Endodermal cell (in vitro differentiated cells): ENCODE results near the gene FGFBP3. TPM values are rescaled to one million over a fixed set of nuclear protein-coding genes. Genes with fewer than 3 reads are reported as not detected.

Experiments
- DNase-seq: peaks from one replicate; pipeline ENCODE4 v3.0.0-alpha.2; 2017
- H3K27ac ChIP-seq: 2 replicates; pipeline ENCODE4 v1.5.1; 2013; ENCODE audit warnings: mild to moderate bottlenecking, low read depth, low read length, moderate library complexity
- H3K27me3 ChIP-seq: 2 replicates; pipeline ENCODE4 v1.6.1; 2013; ENCODE audit warnings: mild to moderate bottlenecking, low read length, moderate library complexity; ENCODE audit not compliant: insufficient read depth, control insufficient read depth, poor library complexity, severe bottlenecking
- H3K36me3 ChIP-seq: 2 replicates; pipeline ENCODE4 v1.7.0; 2013; ENCODE audit warnings: mild to moderate bottlenecking, low read length, moderate library complexity; ENCODE audit not compliant: control insufficient read depth, insufficient read depth
- H3K4me1 ChIP-seq: one replicate; pipeline ENCODE4 v1.7.0; 2013; ENCODE audit warnings: low read length; ENCODE audit not compliant: control insufficient read depth, insufficient read depth
- H3K4me3 ChIP-seq: 2 replicates; pipeline ENCODE4 v1.5.1; 2013; ENCODE audit warnings: mild to moderate bottlenecking, low read length, moderate library complexity
- H3K9ac ChIP-seq: 2 replicates; pipeline ENCODE4 v1.6.1; 2013; ENCODE audit warnings: mild to moderate bottlenecking, low read length, moderate library complexity; ENCODE audit not compliant: poor library complexity, severe bottlenecking; ENCODE audit errors: extremely low read depth
- H3K9me3 ChIP-seq: 2 replicates; pipeline ENCODE4 v1.6.1; 2013; ENCODE audit warnings: mild to moderate bottlenecking, low read length, moderate library complexity; ENCODE audit not compliant: control insufficient read depth
- H3K27ac Mint-ChIP-seq: 2 replicates; pipeline ENCODE4 v1.8.0; 2020; ENCODE audit warnings: mixed read lengths
- H3K27me3 Mint-ChIP-seq: 2 replicates; pipeline ENCODE4 v1.8.0; 2021; ENCODE audit warnings: mild to moderate bottlenecking, mixed read lengths; ENCODE audit not compliant: insufficient read depth
- H3K36me3 Mint-ChIP-seq: 2 replicates; pipeline ENCODE4 v1.8.0; 2020; ENCODE audit warnings: low read depth, mixed read lengths
- H3K4me1 Mint-ChIP-seq: 2 replicates; pipeline ENCODE4 v1.8.0; 2020; ENCODE audit warnings: mixed read lengths
- H3K4me3 Mint-ChIP-seq: 2 replicates; pipeline ENCODE4 v1.8.0; 2020; ENCODE audit warnings: mild to moderate bottlenecking, moderate library complexity, mixed read lengths
- H3K9me3 Mint-ChIP-seq: 2 replicates; pipeline ENCODE4 v1.8.0; 2020; ENCODE audit warnings: mild to moderate bottlenecking, mixed read lengths
- WGBS, 2 experiments: methylation state at CpG; one replicate each; pipeline versions ENCODE4 v1.1.5 to v1.1.7; 2013; ENCODE audit warnings: missing lambda C conversion rate in 2 of 2, mixed read lengths in 1 of 2; ENCODE audit not compliant: insufficient coverage in 1 of 2, insufficient read length in 1 of 2; 5-methylcytosine and 5-hydroxymethylcytosine counted together
- total RNA-seq, 2 donors: library from RNA; stranded (reverse); fragmentation: NEBNext Ultra II Directional in 1 of 2; extraction: Animal tissue kit (Norgen Biotek cat#: 25700) in 1 of 2; gene quantifications; 2 replicates in 1 of 2; 3 replicates in 1 of 2; pipeline ENCODE4 v1.2.1, GENCODE V29; 2021
- TF ChIP-seq, protein P1 (sequence below): fragments of 200-600 bp; sonication (generic); conservative IDR thresholded peaks from 2 replicates; pipeline ENCODE4 v1.5.0; 2021; ENCODE audit warnings: antibody characterized with exemption, mild to moderate bottlenecking

The FGFBP3 gene
- total RNA-seq, 2 donors from 2014 or later: 4.3 to 19.0 TPM

GRCh38 chr10:91875156-91875555 is 34.1 kb downstream of the FGFBP3 start:
- DNase-seq: no peak
- H3K9ac ChIP-seq: no peak overlapping the region
- Mint-ChIP-seq H3K9me3 (peaks cover 3% of the 10 kb centered on the region), H3K36me3 (no peaks in the 10 kb centered on the region), H3K4me1 (peaks cover 19% of the 10 kb centered on the region), H3K4me3 (no peak overlapping the region), H3K27me3 (peaks cover 1% of the 10 kb centered on the region), H3K27ac (no peak overlapping the region)
- H3K9me3 ChIP-seq: no peaks in the 10 kb centered on the region
- no peaks in the 10 kb centered on the region for H3K4me1 ChIP-seq
- TF ChIP-seq, protein P1, sequence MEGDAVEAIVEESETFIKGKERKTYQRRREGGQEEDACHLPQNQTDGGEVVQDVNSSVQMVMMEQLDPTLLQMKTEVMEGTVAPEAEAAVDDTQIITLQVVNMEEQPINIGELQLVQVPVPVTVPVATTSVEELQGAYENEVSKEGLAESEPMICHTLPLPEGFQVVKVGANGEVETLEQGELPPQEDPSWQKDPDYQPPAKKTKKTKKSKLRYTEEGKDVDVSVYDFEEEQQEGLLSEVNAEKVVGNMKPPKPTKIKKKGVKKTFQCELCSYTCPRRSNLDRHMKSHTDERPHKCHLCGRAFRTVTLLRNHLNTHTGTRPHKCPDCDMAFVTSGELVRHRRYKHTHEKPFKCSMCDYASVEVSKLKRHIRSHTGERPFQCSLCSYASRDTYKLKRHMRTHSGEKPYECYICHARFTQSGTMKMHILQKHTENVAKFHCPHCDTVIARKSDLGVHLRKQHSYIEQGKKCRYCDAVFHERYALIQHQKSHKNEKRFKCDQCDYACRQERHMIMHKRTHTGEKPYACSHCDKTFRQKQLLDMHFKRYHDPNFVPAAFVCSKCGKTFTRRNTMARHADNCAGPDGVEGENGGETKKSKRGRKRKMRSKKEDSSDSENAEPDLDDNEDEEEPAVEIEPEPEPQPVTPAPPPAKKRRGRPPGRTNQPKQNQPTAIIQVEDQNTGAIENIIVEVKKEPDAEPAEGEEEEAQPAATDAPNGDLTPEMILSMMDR: no peak
- WGBS, 2 experiments: 97 to 100% methylated on average over 2 of the region's 2 CpGs
- H3K4me3 ChIP-seq: no peak overlapping the region
- no peaks in the 10 kb centered on the region for H3K36me3 ChIP-seq
- no peaks in the 10 kb centered on the region for H3K27me3 ChIP-seq
- H3K27ac ChIP-seq: no peak overlapping the region

DNA sequence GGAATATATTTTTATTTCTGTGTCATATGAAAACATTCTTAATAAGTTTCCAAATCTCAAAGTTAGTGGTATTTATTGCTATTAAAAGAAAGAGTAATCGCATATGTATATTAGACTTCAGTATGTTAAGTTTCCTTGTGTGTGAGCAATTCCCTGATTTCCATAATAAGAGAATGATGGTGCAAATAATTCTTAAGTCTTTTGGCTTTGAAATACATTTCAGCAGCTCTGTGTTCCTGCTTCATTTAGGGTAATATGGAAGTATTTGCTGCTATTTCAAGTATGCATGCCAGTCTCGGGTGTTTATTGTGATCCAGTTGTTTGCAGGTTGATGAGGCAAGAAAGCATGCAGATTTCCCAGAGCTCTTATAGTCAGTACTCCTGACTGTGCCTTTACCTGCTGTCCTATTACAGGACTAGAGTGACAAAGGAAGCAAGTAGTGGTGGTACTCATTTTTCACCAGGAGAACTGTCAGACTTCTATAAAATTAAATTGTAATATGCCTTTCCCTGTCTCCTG is 43.7 kb downstream of the FGFBP3 start:
- Histone ChIP-seq H3K9ac (no peak overlapping the region), H3K36me3 (peaks cover 39% of the 10 kb centered on the region), H3K27ac (no peak overlapping the region), H3K4me3 (no peak overlapping the region), H3K9me3 (no peaks in the 10 kb centered on the region), H3K4me1 (peaks cover 4% of the 10 kb centered on the region), H3K27me3 (no peaks in the 10 kb centered on the region)
- TF ChIP-seq, protein P1: no peak
- 80 to 90% methylated on average over 2 of the region's 2 CpGs for WGBS, 2 experiments
- DNase-seq: no peak
- H3K27me3 Mint-ChIP-seq: no peaks in the 10 kb centered on the region
- H3K27ac Mint-ChIP-seq: peak overlapping the region; percentile 41
- H3K4me1 Mint-ChIP-seq: peaks cover 11% of the 10 kb centered on the region
- H3K4me3 Mint-ChIP-seq: no peak overlapping the region
- peaks cover 27% of the 10 kb centered on the region for H3K36me3 Mint-ChIP-seq
- H3K9me3 Mint-ChIP-seq: no peaks in the 10 kb centered on the region

DNA sequence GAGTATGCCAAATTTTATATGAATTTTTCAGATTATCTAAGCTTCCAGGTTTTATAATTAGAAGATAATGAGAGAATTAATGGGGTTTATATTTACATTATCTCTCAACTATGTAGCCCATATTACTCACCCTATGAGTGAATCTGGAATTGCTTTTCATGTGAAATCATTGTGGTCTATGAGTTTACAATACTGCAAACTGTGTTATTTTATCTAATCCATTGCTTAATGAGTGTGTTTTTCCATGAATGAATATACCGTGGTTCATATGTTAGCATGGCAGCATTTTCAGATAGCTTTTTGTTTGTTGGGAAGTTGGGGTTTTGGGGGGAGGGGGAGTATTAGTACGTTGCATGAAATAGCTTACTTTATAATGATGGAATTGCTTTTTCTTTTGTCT is 44.5 kb downstream of the FGFBP3 start:
- no peaks in the 10 kb centered on the region for H3K27me3 ChIP-seq
- Mint-ChIP-seq H3K27ac (no peak overlapping the region), H3K4me1 (peaks cover 11% of the 10 kb centered on the region), H3K36me3 (peaks cover 35% of the 10 kb centered on the region), H3K4me3 (no peak overlapping the region), H3K27me3 (no peaks in the 10 kb centered on the region), H3K9me3 (no peaks in the 10 kb centered on the region)
- H3K9ac ChIP-seq: no peak overlapping the region
- H3K27ac ChIP-seq: no peak overlapping the region
- no peaks in the 10 kb centered on the region for H3K9me3 ChIP-seq
- TF ChIP-seq, protein P1: no peak
- peaks cover 48% of the 10 kb centered on the region for H3K36me3 ChIP-seq
- no peak for DNase-seq
- peaks cover 8% of the 10 kb centered on the region for H3K4me1 ChIP-seq
- 84 to 100% methylated on average over 2 of the region's 2 CpGs for WGBS, 2 experiments
- no peak overlapping the region for H3K4me3 ChIP-seq
